Hindlimb muscle (tissue), 1 donor: Measurements from ENCODE around the gene FTHL17. TPM values are rescaled to one million over a fixed set of nuclear protein-coding genes. Genes with fewer than 3 reads are reported as not detected.

ENCODE experiments used
- DNase-seq: peaks from one replicate; pipeline ENCODE4 v3.0.0-alpha.2; 2013
- polyA plus RNA-seq: library from polyadenylated mRNA; unstranded; fragments of 120-200 nt; gene quantifications from one replicate; pipeline ENCODE4 v1.2.1, GENCODE V29; 2013; ENCODE audit not compliant: insufficient read length

FTHL17 gene
- polyA plus RNA-seq = not detected

GRCh38 chrX:31071725-31072124, at the start of gene FTHL17:
FTHL17 (minus strand) TSS chrX:31072041; CDS start chrX:31071953, 88 bp downstream.
- DNase-seq = no peak

- DNase-seq = no peak
Measured at GRCh38 chrX:31117266-31117665, 45.4 kb upstream of the FTHL17 start.

DNA sequence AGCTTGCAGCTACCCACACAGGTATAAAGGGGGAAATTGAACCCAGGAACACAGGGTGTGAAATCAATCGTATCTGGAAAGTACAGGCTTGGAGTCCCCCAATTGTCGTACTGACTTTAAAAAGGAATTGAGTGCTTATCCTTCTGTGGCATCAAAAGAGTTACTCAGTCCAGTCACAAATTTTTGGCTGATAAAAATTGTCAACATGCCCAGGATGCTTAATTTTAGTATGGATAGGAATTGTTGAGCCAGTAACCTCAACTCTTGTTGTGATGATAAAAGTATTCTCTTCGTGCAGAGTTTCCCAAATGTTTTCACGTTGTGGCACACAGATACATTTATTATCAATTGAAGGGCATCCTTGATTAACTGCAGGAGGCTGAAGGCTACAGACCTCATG, 43.6 kb upstream of the FTHL17 start:
- no peak for DNase-seq

DNA sequence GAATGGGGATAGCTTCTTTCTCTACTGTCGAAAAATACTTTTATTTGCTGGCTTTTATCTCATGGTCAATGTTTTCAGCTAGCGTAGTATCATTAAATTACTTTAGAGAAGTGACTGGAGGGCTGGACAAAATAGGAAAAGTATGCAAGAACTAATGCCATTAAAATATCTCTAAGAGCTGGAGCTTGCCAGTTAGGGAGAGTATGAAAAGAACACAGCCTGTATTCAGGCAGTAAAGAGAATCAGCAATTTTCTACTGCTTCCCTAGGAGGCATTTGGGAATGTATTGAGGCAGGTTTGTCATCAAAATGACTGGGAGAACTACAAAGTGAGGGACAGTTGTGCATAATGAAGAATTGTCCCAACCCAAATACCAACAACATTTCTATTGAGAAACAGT, 43.0 kb upstream of the FTHL17 start:
- DNase-seq = no peak

GRCh38 chrX:31112226-31112999, 40.6 kb upstream of the FTHL17 start:
- DNase-seq = no peak

DNA sequence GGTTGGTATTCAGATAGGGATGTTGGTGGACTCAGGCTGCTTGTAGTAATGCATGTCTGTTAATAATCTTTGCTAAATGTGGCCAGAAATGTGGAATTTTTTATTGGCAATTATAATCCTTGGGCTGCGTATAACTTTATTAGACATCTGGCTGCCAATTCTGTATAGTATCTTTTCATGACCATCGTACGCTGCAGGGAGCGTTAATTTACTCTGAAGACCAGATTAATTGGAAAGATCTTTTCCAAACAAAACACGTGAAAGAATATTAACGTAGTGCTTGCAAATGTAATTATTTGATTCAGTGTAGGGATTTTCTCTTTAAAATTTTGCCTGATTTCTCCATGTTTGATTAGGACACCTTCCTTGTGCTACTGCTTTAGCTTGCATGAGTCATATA, 38.8 kb upstream of the FTHL17 start:
- no peak for DNase-seq

DNA sequence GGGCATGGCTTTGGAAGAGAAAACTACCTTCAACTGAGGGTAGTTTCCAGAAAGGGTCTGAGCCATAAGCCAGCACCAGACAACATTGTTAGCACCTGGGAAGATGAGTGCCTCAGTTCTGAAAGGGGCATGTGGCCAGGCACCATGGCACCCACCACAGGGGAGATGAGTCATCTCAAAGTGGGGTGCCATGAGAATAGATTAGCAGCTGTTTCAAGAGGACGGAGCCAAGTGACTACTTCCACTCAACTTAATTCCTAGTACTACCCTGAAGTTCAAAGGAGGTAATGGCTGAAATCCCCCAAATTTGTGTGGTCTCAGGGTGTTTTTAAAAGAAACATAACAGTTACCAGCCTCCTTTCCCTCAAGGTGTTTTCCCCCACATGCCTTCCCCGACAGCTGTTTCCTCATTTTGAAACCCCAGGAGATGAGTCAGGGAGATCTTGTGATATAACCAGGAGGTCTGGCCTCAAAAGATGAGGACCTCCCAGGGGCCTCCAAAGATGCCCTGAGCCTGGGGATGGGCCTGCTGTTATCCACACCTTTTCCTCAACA, 27.8 kb upstream of the FTHL17 start:
- no peak for DNase-seq

- DNase-seq = no peak
Measured at GRCh38 chrX:31098079-31098478, 26.2 kb upstream of the FTHL17 start.

DNA sequence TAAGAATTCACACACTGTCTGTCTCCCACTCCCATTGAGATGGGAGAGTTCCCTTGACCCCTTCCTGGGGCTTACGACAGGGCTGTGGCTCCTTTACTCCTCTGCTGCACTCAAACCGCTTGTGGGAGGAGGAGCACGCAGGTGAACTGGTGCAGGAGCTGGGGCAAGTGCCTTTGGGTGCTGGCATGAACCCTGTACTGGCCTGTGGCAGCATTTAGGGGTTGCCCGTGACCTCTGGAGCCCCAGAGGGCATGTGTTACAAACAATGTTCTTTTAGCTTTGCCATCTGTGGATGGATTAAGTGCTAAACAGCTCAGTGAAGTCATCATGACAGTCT, 21.8 kb upstream of the FTHL17 start:
- no peak for DNase-seq

GRCh38 chrX:31092970-31093638, 21.3 kb upstream of the FTHL17 start:
- no peak for DNase-seq

GRCh38 chrX:31092476-31092875, 20.6 kb upstream of the FTHL17 start:
- DNase-seq = peak; percentile 32

- DNase-seq = no peak
Measured at GRCh38 chrX:31091819-31092218, 20.0 kb upstream of the FTHL17 start.

DNA sequence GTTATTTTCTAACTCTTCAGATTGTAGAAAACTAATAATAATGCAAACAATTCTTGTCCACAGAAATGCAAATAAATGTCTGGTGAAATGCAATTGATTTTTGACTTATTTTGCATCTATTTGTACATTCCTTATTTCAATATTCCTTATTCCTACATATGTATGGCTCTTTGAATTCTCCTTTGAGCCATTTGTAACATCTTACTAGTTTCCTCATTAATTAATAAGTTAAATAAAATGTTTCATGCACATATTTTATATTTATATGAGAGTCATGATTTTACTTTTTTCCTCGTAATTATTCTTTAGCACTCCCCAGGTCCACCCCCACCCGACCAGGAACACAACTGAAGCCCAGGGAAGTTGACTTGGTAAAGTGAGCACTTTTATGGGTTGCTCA, 2.7 kb upstream of the FTHL17 start:
- DNase-seq = no peak

- DNase-seq = no peak
Measured at GRCh38 chrX:31071262-31071661, 579 bp downstream of the FTHL17 start.

DNA sequence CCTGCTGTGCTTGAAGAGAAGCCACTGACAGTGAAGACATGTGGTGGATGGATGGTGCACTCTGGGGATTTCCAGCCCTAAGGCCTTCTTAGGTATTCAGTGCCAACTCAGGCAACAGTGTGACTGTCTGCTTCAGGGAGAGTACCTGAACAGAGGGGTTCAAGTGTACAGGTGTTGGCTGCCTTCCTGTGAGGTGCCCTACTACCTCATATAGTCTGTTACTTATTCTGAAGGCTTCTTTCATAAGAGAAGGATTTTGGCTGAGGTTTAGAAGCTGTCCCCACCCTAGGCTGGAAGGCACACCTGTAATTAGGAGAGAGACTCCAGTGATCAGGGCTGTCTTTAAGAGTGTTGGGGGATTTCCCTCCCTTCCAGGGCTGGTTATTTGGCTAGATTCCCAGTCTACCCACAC, 1.8 kb downstream of the FTHL17 start:
- no peak for DNase-seq

GRCh38 chrX:31063114-31063513, 8.7 kb downstream of the FTHL17 start:
- no peak for DNase-seq

DNA sequence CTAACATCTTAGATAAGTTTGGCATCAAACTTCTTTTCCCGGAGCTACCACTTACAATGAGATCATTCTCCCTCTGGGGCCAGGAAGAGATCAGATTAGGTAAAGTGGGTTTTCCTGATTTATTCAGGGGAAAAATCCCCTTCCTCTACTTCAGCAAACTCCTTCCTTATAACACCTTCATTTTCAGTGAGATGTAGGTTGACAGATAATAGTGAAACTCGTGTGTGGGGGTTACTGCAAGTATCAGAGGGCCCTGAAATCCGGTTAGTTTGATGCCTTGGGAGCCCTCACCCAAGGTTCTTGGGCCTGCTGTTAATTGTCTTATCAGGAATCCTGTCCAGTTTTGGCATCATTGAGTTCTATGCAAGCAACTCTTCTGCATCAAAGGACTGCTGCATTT, 10.8 kb downstream of the FTHL17 start:
- no peak for DNase-seq

- no peak for DNase-seq
Measured at GRCh38 chrX:31060016-31060415, 11.8 kb downstream of the FTHL17 start.

DNA sequence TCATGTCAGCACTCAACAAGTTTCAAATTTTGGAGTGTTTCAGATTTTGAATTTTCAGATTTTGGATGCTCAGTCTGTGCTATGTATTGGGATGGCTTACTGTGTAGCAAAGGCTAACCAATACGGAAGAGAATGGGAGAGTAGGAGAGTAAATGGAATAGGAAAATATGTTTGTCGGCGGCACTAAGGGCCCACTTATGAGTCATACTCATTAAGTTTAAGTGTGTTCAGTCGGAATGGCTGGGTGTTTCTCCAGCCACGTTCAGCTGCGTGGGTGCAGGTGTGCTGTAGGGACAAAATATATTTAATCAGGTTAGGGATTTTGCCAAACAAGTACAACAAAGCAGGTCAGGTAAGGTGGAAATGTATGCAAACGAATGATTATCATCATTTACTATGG, 13.6 kb downstream of the FTHL17 start:
- DNase-seq = no peak

DNA sequence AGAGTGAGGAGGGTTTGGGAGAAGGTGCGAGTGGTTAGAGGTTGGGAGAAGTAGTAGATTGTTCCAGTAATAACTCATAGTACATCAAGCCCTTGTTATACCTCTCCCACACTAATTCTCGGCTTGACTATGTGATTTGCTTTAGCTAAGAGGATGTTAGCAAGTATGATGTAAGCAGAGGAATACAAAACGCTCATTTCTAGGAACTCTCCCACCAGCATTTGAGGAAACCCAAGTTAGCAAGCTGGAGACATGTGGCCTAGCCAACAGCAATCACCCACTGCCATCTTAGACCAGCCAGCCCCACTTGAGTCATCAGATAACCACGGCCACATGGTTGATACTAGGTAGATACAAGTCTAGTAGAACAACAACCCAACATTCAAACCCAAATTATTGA, 14.2 kb downstream of the FTHL17 start:
- DNase-seq = no peak

- no peak for DNase-seq
Measured at GRCh38 chrX:31057291-31057690, 14.6 kb downstream of the FTHL17 start.

DNA sequence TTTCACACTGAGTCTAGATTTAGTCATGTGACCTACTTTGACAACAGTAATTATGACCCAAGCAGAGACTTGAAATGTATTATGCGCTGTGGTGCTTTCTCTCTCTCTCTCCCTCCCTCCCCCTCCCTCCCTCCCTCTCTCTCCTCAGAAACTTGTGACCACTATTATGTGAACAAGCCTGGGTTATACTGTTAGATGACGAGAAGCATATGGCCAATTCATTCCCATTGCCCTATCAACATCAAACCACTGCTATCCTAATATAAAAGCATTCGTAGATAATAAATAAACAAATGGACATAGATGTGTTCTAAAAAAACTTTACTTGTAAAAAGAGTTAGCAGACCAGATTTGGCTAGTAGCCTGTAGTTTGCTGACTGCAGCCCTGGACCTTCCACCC, 18.2 kb downstream of the FTHL17 start:
- no peak for DNase-seq

- DNase-seq = no peak
Measured at GRCh38 chrX:31039327-31039711, 32.5 kb downstream of the FTHL17 start.
